ENCODE results near the gene MAD1L1.

- TF ChIP-seq POLR2A (IDR thresholded peaks at IDR 0.05; ENCODE audit: low read depth, low read length): no peak
- TF ChIP-seq EZH2 (IDR thresholded peaks at IDR 0.05; ENCODE audit: borderline replicate concordance, low read depth, low read length, severe bottlenecking): no peak
Measured at GRCh38 chr7:1900847-1901246, 331.9 kb downstream of the MAD1L1 start.
